ENCODE measurements around the gene GCNT2. TPM values are rescaled to one million over a fixed set of nuclear protein-coding genes. Genes with fewer than 3 reads are reported as not detected.
"Not testable (repeated sequence)": the region's sequence is repeated elsewhere in the genome, so short reads cannot be mapped to it uniquely, and the experiment has no call there.

Gene GCNT2
- total RNA-seq, 6 experiments from 2014 or later = 6.6 to 10.5 (median 9.3) TPM

DNA sequence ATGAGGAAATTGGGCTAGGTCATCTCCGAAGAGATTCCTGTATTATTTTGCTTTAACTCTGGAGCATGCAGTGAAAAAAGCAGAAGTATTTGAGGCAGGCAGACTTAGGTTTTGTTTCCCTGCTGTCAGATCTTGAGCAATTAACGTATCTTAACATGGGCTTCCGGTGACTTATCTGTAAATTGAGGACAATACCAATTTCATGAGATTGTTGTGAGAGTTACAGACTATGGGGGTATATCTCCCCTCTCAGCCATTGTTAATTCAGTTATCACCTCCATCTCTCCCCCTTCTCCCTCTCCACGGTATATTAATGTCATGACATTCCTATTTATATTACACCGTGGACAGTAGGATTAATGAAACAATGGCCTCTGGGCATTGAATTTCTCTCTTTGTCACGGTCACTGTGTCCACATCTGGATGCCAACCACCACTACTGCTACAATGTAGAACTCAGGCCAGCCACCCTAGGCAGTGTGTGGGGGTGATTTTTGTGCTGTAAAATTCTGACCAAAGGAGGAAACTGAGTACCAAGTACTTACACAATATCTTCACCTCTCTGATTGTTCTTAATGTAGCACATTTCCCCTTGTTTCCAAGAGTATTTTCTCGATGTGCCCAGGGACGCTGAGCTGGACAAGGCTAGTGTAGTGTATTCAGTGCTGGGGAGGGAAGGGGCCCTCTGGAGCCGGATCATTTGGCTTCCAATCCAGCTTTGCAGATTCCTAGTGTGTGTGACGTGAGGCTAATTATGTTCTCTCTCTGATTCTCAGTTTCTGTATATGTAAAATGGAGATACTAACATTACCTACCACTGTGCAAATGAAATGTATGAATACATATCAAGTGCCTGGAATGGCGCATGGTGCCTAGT, 77.2 kb downstream of the GCNT2 start:
- H3K27ac ChIP-seq = no peak overlapping the region

GRCh38 chr6:10599046-10599445, 77.9 kb downstream of the GCNT2 start:
- DNase-seq (no peak), ATAC-seq (no peak)
- intact Hi-C loops (cut with DNase I) = no loop called here
- TF ChIP-seq POLR2A (IDR thresholded peaks at IDR 0.05) = no peak
- TF ChIP-seq, protein P1, sequence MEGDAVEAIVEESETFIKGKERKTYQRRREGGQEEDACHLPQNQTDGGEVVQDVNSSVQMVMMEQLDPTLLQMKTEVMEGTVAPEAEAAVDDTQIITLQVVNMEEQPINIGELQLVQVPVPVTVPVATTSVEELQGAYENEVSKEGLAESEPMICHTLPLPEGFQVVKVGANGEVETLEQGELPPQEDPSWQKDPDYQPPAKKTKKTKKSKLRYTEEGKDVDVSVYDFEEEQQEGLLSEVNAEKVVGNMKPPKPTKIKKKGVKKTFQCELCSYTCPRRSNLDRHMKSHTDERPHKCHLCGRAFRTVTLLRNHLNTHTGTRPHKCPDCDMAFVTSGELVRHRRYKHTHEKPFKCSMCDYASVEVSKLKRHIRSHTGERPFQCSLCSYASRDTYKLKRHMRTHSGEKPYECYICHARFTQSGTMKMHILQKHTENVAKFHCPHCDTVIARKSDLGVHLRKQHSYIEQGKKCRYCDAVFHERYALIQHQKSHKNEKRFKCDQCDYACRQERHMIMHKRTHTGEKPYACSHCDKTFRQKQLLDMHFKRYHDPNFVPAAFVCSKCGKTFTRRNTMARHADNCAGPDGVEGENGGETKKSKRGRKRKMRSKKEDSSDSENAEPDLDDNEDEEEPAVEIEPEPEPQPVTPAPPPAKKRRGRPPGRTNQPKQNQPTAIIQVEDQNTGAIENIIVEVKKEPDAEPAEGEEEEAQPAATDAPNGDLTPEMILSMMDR (IDR thresholded peaks at IDR 0.05) = no peak
- no peaks in the 10 kb centered on the region for H3K9me3 ChIP-seq
- no peak overlapping the region for H3K4me3 ChIP-seq
- no peaks in the 10 kb centered on the region for H3K36me3 ChIP-seq
- 96% methylated on average over 5 of the region's 7 CpGs for WGBS (ENCODE audit: insufficient coverage, low coverage, low lambda C conversion rate, missing lambda C conversion rate)
- no peak overlapping the region for H3K27ac ChIP-seq
- H3K27me3 ChIP-seq = no peaks in the 10 kb centered on the region
- H3K4me1 ChIP-seq = peaks cover 0 to 21% (median 3%) of the 10 kb centered on the region in 4 donors

More for the DNA sequence above, 77.2 kb downstream of the GCNT2 start:
- intact Hi-C loops (cut with DNase I) = no loop called here
- DNase-seq (no peak), ATAC-seq (peak in 3 of 4 donors; percentile 10 to 34 (median 34))
- Histone ChIP-seq H3K36me3 (no peaks in the 10 kb centered on the region), H3K27me3 (no peaks in the 10 kb centered on the region), H3K9me3 (no peaks in the 10 kb centered on the region), H3K4me3 (no peak overlapping the region), H3K4me1 (peaks cover 0 to 21% (median 3%) of the 10 kb centered on the region in 4 donors)
- TF ChIP-seq POLR2A (IDR thresholded peaks at IDR 0.05) = no peak
- TF ChIP-seq, protein P1 (IDR thresholded peaks at IDR 0.05) = no peak
- WGBS (ENCODE audit: insufficient coverage, low coverage, low lambda C conversion rate, missing lambda C conversion rate) = 77% methylated on average over 8 of the region's 11 CpGs

GRCh38 chr6:10600681-10601080, 79.5 kb downstream of the GCNT2 start:
- H3K9me3 ChIP-seq; intact Hi-C loops (cut with DNase I); H3K4me3 ChIP-seq; H3K27ac ChIP-seq; H3K36me3 ChIP-seq; DNase-seq; ATAC-seq; H3K27me3 ChIP-seq: not testable (repeated sequence)
- peaks cover 0 to 21% (median 3%) of the 10 kb centered on the region in 4 donors for H3K4me1 ChIP-seq
- whole genome bisulfite sequencing (ENCODE audit: insufficient coverage, low coverage, low lambda C conversion rate, missing lambda C conversion rate) = 95% methylated on average over 5 of the region's 5 CpGs

DNA sequence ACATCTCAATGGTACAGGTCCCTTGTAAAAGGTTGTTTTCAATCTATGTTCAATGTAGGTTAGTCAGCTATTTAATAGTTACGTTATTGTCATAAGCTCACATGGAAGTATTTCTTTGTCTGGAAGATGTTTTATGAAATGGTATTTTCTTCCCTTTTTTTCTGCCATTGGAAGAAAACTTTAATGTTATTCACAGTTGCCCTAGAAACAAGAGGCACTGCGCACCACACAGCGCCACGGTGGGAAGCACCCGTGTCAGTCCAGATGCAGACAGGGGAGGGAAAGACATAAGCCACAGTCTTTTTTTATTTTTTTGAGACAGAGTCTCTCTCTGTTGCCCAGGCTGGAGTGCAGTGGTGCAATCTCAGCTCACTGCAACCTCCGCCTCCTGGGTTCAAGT, 82.1 kb downstream of the GCNT2 start:
- no peaks in the 10 kb centered on the region for H3K36me3 ChIP-seq
- no peak for TF ChIP-seq POLR2A (IDR thresholded peaks at IDR 0.05)
- TF ChIP-seq, protein P1 (IDR thresholded peaks at IDR 0.05) = no peak
- WGBS (ENCODE audit: insufficient coverage, low coverage, low lambda C conversion rate, missing lambda C conversion rate) = 67% methylated on average over 5 of the region's 6 CpGs
- peaks cover 0 to 13% (median 3%) of the 10 kb centered on the region in 4 donors for H3K4me1 ChIP-seq
- intact Hi-C loops (cut with DNase I) = no loop called here
- no peak for ATAC-seq
- no peak for DNase-seq
- H3K9me3 ChIP-seq = no peaks in the 10 kb centered on the region
- H3K27ac ChIP-seq = no peak overlapping the region
- H3K27me3 ChIP-seq = no peaks in the 10 kb centered on the region
- H3K4me3 ChIP-seq = no peak overlapping the region

- no peaks in the 10 kb centered on the region for H3K27me3 ChIP-seq
- DNase-seq (no peak), ATAC-seq (no peak)
- TF ChIP-seq POLR2A (IDR thresholded peaks at IDR 0.05) = no peak
- TF ChIP-seq, protein P1 (IDR thresholded peaks at IDR 0.05) = no peak
- H3K9me3 ChIP-seq = no peaks in the 10 kb centered on the region
- H3K4me3 ChIP-seq = no peak overlapping the region
- peaks cover 0 to 4% (median 0%) of the 10 kb centered on the region in 4 donors for H3K4me1 ChIP-seq
- no peak overlapping the region for H3K27ac ChIP-seq
- WGBS (ENCODE audit: insufficient coverage, low coverage, low lambda C conversion rate, missing lambda C conversion rate) = no CpG with 5 or more reads among the region's 1 CpG
- intact Hi-C loops (cut with DNase I) = no loop called here
- no peaks in the 10 kb centered on the region for H3K36me3 ChIP-seq
These were observed 87.9 kb downstream of the GCNT2 start for GRCh38 chr6:10609038-10609437.
